C4-2B (cell line): ENCODE results near the gene GALNT17.

Experiments
- ZFX ChIP-seq: fragments of 450-650 bp; IDR thresholded peaks from 2 replicates; pipeline ENCODE4 v1.6.1; 2017
- TF ChIP-seq, protein P1 (sequence below): fragments of 450-650 bp; conservative IDR thresholded peaks from 2 replicates; pipeline ENCODE4 v1.5.1; 2017; ENCODE audit warnings: mild to moderate bottlenecking

DNA sequence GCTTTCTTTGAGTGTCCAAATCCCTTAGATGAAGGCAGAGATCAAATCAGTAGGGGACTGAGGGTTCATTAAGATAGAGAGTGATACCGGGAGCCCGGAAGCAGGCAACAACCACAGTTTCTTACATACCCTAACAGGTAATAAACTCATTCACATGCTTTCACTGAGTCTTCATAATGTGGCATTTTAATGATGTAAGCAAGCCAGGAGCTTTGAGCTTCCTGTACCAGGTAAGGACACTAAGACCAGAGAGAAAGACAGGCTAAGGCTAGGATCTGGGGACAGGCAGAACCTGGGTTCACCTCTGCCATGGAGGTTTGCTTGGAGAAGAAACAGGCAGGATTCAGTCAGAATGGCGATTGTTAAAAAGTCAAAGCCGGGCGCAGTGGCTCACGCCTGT lies 618.3 kb downstream of the GALNT17 start:
- TF ChIP-seq, protein P1, sequence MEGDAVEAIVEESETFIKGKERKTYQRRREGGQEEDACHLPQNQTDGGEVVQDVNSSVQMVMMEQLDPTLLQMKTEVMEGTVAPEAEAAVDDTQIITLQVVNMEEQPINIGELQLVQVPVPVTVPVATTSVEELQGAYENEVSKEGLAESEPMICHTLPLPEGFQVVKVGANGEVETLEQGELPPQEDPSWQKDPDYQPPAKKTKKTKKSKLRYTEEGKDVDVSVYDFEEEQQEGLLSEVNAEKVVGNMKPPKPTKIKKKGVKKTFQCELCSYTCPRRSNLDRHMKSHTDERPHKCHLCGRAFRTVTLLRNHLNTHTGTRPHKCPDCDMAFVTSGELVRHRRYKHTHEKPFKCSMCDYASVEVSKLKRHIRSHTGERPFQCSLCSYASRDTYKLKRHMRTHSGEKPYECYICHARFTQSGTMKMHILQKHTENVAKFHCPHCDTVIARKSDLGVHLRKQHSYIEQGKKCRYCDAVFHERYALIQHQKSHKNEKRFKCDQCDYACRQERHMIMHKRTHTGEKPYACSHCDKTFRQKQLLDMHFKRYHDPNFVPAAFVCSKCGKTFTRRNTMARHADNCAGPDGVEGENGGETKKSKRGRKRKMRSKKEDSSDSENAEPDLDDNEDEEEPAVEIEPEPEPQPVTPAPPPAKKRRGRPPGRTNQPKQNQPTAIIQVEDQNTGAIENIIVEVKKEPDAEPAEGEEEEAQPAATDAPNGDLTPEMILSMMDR: no peak
- TF ChIP-seq ZFX: no peak
